A549 (cell line): ENCODE data around the gene GLIPR2.

Experiments used
- CTCF ChIP-seq: fragments of >200 bp; sonication (Bioruptor Twin); formaldehyde crosslinking; IDR thresholded peaks from 3 replicates; pipeline ENCODE4 v1.5.1; 2016
- EHF ChIP-seq: fragments of 250-450 bp; sonication (Bioruptor Pico); IDR thresholded peaks from 2 replicates; pipeline ENCODE4 v1.5.0; 2020; ENCODE audit warnings: mild to moderate bottlenecking
- ESRRA ChIP-seq: fragments of 150-350 bp; IDR thresholded peaks from 2 replicates; pipeline ENCODE4 v1.6.1; 2014; ENCODE audit warnings: mild to moderate bottlenecking, low read length, borderline replicate concordance
- HMGXB4 ChIP-seq: fragments of 250-450 bp; sonication (Bioruptor Pico); IDR thresholded peaks from 2 replicates; pipeline ENCODE4 v1.5.0; 2021; ENCODE audit warnings: mild to moderate bottlenecking, moderate library complexity, borderline replicate concordance
- MAX ChIP-seq: IDR thresholded peaks from 2 replicates; pipeline ENCODE4 v1.6.1; 2012
- MYC ChIP-seq: IDR thresholded peaks from 2 replicates; pipeline ENCODE4 v1.6.1; 2012; ENCODE audit warnings: mild to moderate bottlenecking, inconsistent platforms, low read length, improper control_type of control experiment, borderline replicate concordance
- POLR2A ChIP-seq: IDR thresholded peaks from 2 replicates; pipeline ENCODE4 v1.6.1; 2012; ENCODE audit warnings: mild to moderate bottlenecking, low read length
- REST ChIP-seq: fragments of 200-600 bp; sonication (generic); IDR thresholded peaks from 2 replicates; pipeline ENCODE4 v1.6.1; 2016; ENCODE audit warnings: antibody characterized with exemption, mild to moderate bottlenecking, moderate library complexity

GRCh38 chr9:36154331-36154952, 17.9 kb downstream of the GLIPR2 start:
- TF ChIP-seq CTCF (no peak), POLR2A (no peak), MYC (no peak), HMGXB4 (CRISPR knock-in tag) (no peak), EHF (CRISPR knock-in tag) (no peak), ESRRA (no peak), MAX (no peak), REST (no peak)
